IMR-90 (cell line): ENCODE results near the gene ST3GAL3. TPM values are rescaled to one million over a fixed set of nuclear protein-coding genes. Genes with fewer than 3 reads are reported as not detected.
A peak's percentile ranks its signal among the peaks of the same experiment; 100 is the strongest.

Source experiments
- ATAC-seq: fragments of 200-7000 bp; cut with Tn5 transposase; 2 replicates; pipeline ENCODE4 v1.9.1; 2020; ENCODE audit warnings: low read depth, mild to moderate bottlenecking, moderate library complexity
- BruUV-seq: library from RNA; stranded (reverse); fragments of 400-500 nt; replicated peaks from 2 replicates; lab custom pipeline; 2021; lab: Mats Ljungman, UMichigan
- CTCF ChIA-PET: fragments of 300-600 bp; formaldehyde crosslinking; extraction: SDS; loops from one replicate; lab custom pipeline; 2021; ENCODE audit warnings: antibody characterized with exemption; lab: Yijun Ruan, JAX
- POLR2A ChIA-PET: fragments of 300-600 bp; sonication (Branson Sonifier 250); formaldehyde crosslinking; loops from one replicate; lab custom pipeline; 2022; ENCODE audit warnings: antibody characterized with exemption; ENCODE audit not compliant: unreplicated experiment; lab: Charles Lee
- DNase-seq: peaks from one replicate; pipeline ENCODE4 v3.0.0; 2013
- H2AFZ ChIP-seq: replicated peaks from 2 replicates; pipeline ENCODE3; 2013; ENCODE audit warnings: low read length, mild to moderate bottlenecking; ENCODE audit not compliant: poor library complexity
- H2AK5ac ChIP-seq: 2 replicates; pipeline ENCODE4 v1.6.1; 2013; ENCODE audit warnings: low read depth, low read length, inconsistent platforms
- H2AK9ac ChIP-seq: replicated peaks from 2 replicates; pipeline ENCODE3; 2013; ENCODE audit warnings: mild to moderate bottlenecking, low read depth, low read length, moderate library complexity; ENCODE audit not compliant: poor library complexity
- H2BK120ac ChIP-seq: 2 replicates; pipeline ENCODE4 v1.6.1; 2013; ENCODE audit warnings: low read depth, low read length, inconsistent platforms
- H2BK15ac ChIP-seq: 3 replicates; pipeline ENCODE4 v1.6.1; 2013; ENCODE audit warnings: low read depth, low read length, inconsistent platforms
- H2BK20ac ChIP-seq: 2 replicates; pipeline ENCODE4 v1.6.1; 2013; ENCODE audit warnings: low read depth, mild to moderate bottlenecking, inconsistent platforms, low read length, moderate library complexity
- H2BK5ac ChIP-seq: 2 replicates; pipeline ENCODE4 v1.6.1; 2013; ENCODE audit warnings: mild to moderate bottlenecking, low read depth, low read length, inconsistent platforms; ENCODE audit not compliant: poor library complexity, severe bottlenecking
- H3K14ac ChIP-seq: replicated peaks from 2 replicates; pipeline ENCODE4 v1.6.1; 2013; ENCODE audit warnings: low read depth, low read length, inconsistent platforms
- H3K18ac ChIP-seq: 2 replicates; pipeline ENCODE4 v1.6.1; 2013; ENCODE audit warnings: low read depth, low read length, control low read depth
- H3K23ac ChIP-seq: 2 replicates; pipeline ENCODE4 v1.6.1; 2013; ENCODE audit warnings: low read depth, low read length, inconsistent platforms
- H3K27ac ChIP-seq: 2 replicates; pipeline ENCODE4 v1.5.1; 2013; ENCODE audit warnings: mild to moderate bottlenecking, control low read depth, low read length; ENCODE audit not compliant: insufficient read depth
- H3K27me3 ChIP-seq: 2 replicates; pipeline ENCODE4 v1.6.1; 2013; ENCODE audit warnings: low read length; ENCODE audit not compliant: control insufficient read depth, insufficient read depth
- H3K36me3 ChIP-seq: 2 replicates; pipeline ENCODE4 v1.6.1; 2013; ENCODE audit warnings: low read length, mixed read lengths; ENCODE audit not compliant: control insufficient read depth, insufficient read depth
- H3K4ac ChIP-seq: 2 replicates; pipeline ENCODE4 v1.6.1; 2013; ENCODE audit warnings: low read depth, low read length, inconsistent platforms
- H3K4me1 ChIP-seq: 2 replicates; pipeline ENCODE4 v1.6.1; 2013; ENCODE audit warnings: low read length, mixed read lengths; ENCODE audit not compliant: control insufficient read depth, insufficient read depth
- H3K4me2 ChIP-seq: 2 replicates; pipeline ENCODE4 v1.6.1; 2013; ENCODE audit warnings: low read depth, mild to moderate bottlenecking, control low read depth, low read length, moderate library complexity
- H3K4me3 ChIP-seq: 2 replicates; pipeline ENCODE4 v1.5.1; 2013; ENCODE audit warnings: low read depth, mild to moderate bottlenecking, control low read depth, low read length, moderate library complexity; ENCODE audit not compliant: insufficient read depth
- H3K56ac ChIP-seq: 2 replicates; pipeline ENCODE4 v1.6.1; 2013; ENCODE audit warnings: low read length, inconsistent platforms; ENCODE audit not compliant: insufficient read depth; ENCODE audit errors: extremely low read depth
- H3K79me1 ChIP-seq, 2 experiments: 2 replicates each; pipeline ENCODE4 v1.6.1; 2013; ENCODE audit warnings: low read length in 2 of 2, inconsistent platforms in 1 of 2, low read depth in 1 of 2
- H3K9ac ChIP-seq: 2 replicates; pipeline ENCODE4 v1.6.1; 2013; ENCODE audit warnings: low read depth, low read length, control low read depth
- H3K9me1 ChIP-seq: 2 replicates; pipeline ENCODE4 v1.6.1; 2013; ENCODE audit warnings: low read length, inconsistent platforms; ENCODE audit not compliant: insufficient read depth
- H3K9me3 ChIP-seq: 2 replicates; pipeline ENCODE4 v1.6.1; 2013; ENCODE audit warnings: low read length; ENCODE audit not compliant: control insufficient read depth, insufficient read depth
- H4K20me1 ChIP-seq: 2 replicates; pipeline ENCODE4 v1.6.1; 2013; ENCODE audit warnings: low read length, inconsistent platforms; ENCODE audit not compliant: insufficient read depth
- H4K5ac ChIP-seq: 2 replicates; pipeline ENCODE4 v1.6.1; 2013; ENCODE audit warnings: mild to moderate bottlenecking, low read depth, low read length, control low read depth
- H4K8ac ChIP-seq, 2 experiments: 2 replicates each; pipeline ENCODE4 v1.6.1; 2013; ENCODE audit warnings: low read depth in 2 of 2, low read length in 2 of 2, control low read depth in 1 of 2, inconsistent platforms in 1 of 2
- H4K91ac ChIP-seq: 2 replicates; pipeline ENCODE4 v1.6.1; 2013; ENCODE audit warnings: low read depth, low read length, inconsistent platforms; ENCODE audit not compliant: insufficient read depth
- BHLHE40 ChIP-seq: fragments of 150-350 bp; IDR thresholded peaks from 2 replicates; pipeline ENCODE4 v1.6.1; 2016; ENCODE audit warnings: mild to moderate bottlenecking, low read depth, low read length
- MXI1 ChIP-seq: IDR thresholded peaks from 2 replicates; pipeline ENCODE4 v1.6.1; 2012; ENCODE audit warnings: low read depth, mild to moderate bottlenecking, low read length, moderate library complexity, borderline replicate concordance
- WGBS, 2 experiments: methylation state at CpG; one replicate each; pipeline versions ENCODE4 v1.1.5 to v1.1.7; 2013; ENCODE audit warnings: missing lambda C conversion rate in 2 of 2; ENCODE audit not compliant: insufficient read length in 1 of 2; ENCODE audit errors: extremely low coverage in 2 of 2; 5-methylcytosine and 5-hydroxymethylcytosine counted together
- dilution Hi-C: fragments of 300-500 bp; cut with HindIII; formaldehyde crosslinking; loops from one replicate; pipeline ENCODE4 v1.14.3; 2018; ENCODE audit warnings: low sequenced_read_pairs; ENCODE audit not compliant: unreplicated experiment
- in situ Hi-C: fragments of 300-500 bp; cut with MboI; formaldehyde crosslinking; loops from 3 replicates; pipeline ENCODE4 v1.14.3; 2019; ENCODE audit warnings: low sequenced_read_pairs, inconsistent platforms, mixed read lengths
- intact Hi-C: fragments of 100-400 bp; cut with micrococcal nuclease; formaldehyde crosslinking; loops from 2 replicates; pipeline ENCODE4 v1.10.0; 2022
- polyA plus RNA-seq, 3 experiments: library from polyadenylated mRNA; depleted of rRNA; stranded (reverse); fragments of >200 nt; gene quantifications; 2 replicates each; pipeline ENCODE4 v1.2.3, GENCODE V29; 2012; ENCODE audit warnings: low replicate concordance in 1 of 3
- total RNA-seq: library from RNA; depleted of rRNA; stranded (reverse); fragments of >200 nt; gene quantifications from 2 replicates; pipeline ENCODE4 v1.2.3, GENCODE V29; 2012

ST3GAL3 gene
- total and polyA plus RNA-seq, 2 of the 4 experiments (the other 2 are of a cell fraction): 12.0 to 14.8 TPM

DNA sequence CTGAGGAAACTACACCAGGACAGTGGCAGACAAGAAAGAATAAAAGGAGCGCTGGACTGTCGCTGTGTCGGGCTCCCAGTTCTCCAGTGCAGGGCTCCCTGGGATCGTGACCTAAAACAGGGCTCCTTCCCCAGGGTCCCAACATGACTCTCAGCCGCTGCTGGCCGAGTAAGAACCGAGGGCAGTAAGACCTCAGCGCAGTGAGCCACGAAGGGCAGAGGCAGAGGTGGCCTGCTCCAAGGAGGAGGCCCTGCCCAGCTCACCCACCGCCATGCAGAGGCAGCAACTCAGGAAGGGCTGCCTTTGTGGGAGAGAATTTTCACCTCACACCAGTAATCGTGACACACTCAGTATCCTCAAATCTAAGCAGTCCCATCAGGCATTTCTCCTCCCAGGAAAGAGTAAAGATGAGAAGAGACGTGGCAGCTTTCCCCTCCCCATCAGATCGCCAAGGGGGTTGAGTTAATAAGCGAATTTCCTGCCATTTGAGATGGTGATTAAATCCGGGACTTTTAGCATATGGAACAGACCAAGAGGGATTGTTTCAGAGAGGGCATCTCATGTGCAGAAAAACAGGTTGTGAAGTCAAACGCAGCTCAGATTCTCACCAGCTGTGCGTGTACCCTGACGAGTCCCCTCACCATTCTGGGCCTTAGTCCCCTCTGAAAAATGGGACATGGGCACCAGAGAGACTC, 206.5 kb downstream of the ST3GAL3 start:
- Histone ChIP-seq H3K4me1 (peaks cover 9% of the 10 kb centered on the region; the same call in 1 of the 2 replicates), H3K4me2 (no peak overlapping the region), H3K4ac (no peak overlapping the region), H3K56ac (no peak overlapping the region), H3K27me3 (no peaks in the 10 kb centered on the region), H3K9ac (no peak overlapping the region), H2BK5ac (no peak overlapping the region), H4K20me1 (no peaks in the 10 kb centered on the region), H2AK5ac (no peak overlapping the region), H3K36me3 (no peaks in the 10 kb centered on the region), H3K4me3 (no peak overlapping the region), H3K18ac (no peak overlapping the region), H3K14ac (no peak overlapping the region), H2BK20ac (no peak overlapping the region), H3K27ac (no peak overlapping the region), H3K23ac (no peak overlapping the region), H2BK120ac (no peak overlapping the region), H3K9me3 (no peaks in the 10 kb centered on the region), H4K91ac (no peak overlapping the region), H2AFZ (peak overlapping the region; percentile 28), H2BK15ac (no peak overlapping the region), H2AK9ac (no peak overlapping the region), H4K5ac (no peak overlapping the region), H3K9me1 (peaks cover 5% of the 10 kb centered on the region; the same call in 1 of the 2 replicates), H4K8ac (no peak overlapping the region), H3K79me1 (no peaks in the 10 kb centered on the region)
- POLR2A ChIA-PET: no interaction called here
- dilution Hi-C loops (no loop called here), intact Hi-C loops (no loop called here), in situ Hi-C loops (no loop called here)
- WGBS, 2 experiments: 93% methylated on average over 4 of the region's 18 CpGs; no CpG with 5 or more reads in 1 of the 2 experiments
- TF ChIP-seq MXI1: no peak
- no peak for TF ChIP-seq BHLHE40
- ATAC-seq (no peak), DNase-seq (no peak)
- CTCF ChIA-PET: interaction anchor here (2.3 to 2.4 kb wide), 2 partner anchors 21 to 150 kb away, joined by 7 to 8 read pairs; no protein-coding TSS in a partner anchor
- BruUV-seq: no TSS peak
